Activated CD8-positive, alpha-beta memory T cell treated with anti-CD3 and anti-CD28 coated beads for 36 hours (primary cell): ENCODE results near the gene CERKL. TPM values are rescaled to one million over a fixed set of nuclear protein-coding genes. Genes with fewer than 3 reads are reported as not detected.

Source experiments
- CTCF ChIA-PET: fragments of 350-600 bp; sonication (Branson Sonifier 250); formaldehyde crosslinking; loops from one replicate; lab custom pipeline; 2021; ENCODE audit warnings: antibody characterized with exemption; lab: Charles Lee
- POLR2A ChIA-PET: fragments of 350-600 bp; sonication (Branson Sonifier 250); formaldehyde crosslinking; loops from one replicate; lab custom pipeline; 2021; ENCODE audit warnings: antibody characterized with exemption; lab: Charles Lee
- total RNA-seq, 2 experiments: library from RNA; stranded (reverse); gene quantifications; one replicate each; pipeline ENCODE4 v1.2.3, GENCODE V29; 2021

The CERKL gene
- total RNA-seq, 2 experiments from 2014 or later = not detected

DNA sequence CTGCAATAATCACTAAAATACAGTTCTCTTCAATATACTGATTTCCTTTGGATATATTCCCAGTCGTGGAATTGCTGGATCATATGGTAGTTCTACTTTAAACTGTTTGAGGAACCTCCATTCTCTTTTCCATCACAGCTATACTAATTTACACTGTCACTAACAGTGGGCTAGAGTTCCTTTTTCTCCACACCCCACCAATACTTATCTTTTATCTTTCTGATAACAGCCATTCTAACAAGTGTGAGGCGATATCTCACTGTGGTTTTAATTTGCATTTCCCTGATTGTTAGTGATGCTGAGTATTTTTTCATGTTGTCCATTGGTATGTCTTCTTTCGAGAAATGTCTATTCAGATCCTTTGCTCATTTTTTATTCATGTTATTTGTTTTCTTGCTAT, 68.4 kb downstream of the CERKL start:
- ChIA-PET CTCF (no interaction called here), POLR2A (no interaction called here)

GRCh38 chr2:181586569-181587081, 70.3 kb downstream of the CERKL start:
- CTCF ChIA-PET = interaction anchor here (1.0 kb wide), 1 partner anchor 20 kb away, joined by 3 read pairs; no protein-coding TSS in a partner anchor
- POLR2A ChIA-PET = no interaction called here

DNA sequence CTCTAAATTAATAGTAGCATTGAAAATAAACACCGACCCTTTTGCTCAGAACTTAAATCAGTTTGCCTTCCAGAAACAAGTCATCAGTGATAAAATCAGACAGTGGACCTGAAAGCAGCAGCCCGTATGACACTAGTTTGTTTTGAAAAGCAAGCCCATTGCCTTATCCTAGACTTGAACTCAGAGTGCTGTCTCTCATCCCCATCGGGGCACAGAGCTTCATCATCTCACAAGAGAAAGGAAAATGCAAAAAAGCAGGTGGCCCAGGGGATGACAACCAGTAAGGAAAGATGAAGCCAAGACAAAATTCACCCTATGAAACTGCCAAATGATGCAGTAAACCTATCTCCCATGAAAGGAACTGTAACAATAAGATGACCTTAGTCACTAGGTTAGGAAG, 71.2 kb downstream of the CERKL start:
- ChIA-PET CTCF (no interaction called here), POLR2A (no interaction called here)

GRCh38 chr2:181581534-181581933, 75.4 kb downstream of the CERKL start:
- POLR2A ChIA-PET = no interaction called here
- CTCF ChIA-PET = no interaction called here

- CTCF ChIA-PET = no interaction called here
- POLR2A ChIA-PET = no interaction called here
Measured at GRCh38 chr2:181578829-181579228, 78.1 kb downstream of the CERKL start.

GRCh38 chr2:181576431-181576830, 80.5 kb downstream of the CERKL start:
- CTCF ChIA-PET = no interaction called here
- POLR2A ChIA-PET = no interaction called here

DNA sequence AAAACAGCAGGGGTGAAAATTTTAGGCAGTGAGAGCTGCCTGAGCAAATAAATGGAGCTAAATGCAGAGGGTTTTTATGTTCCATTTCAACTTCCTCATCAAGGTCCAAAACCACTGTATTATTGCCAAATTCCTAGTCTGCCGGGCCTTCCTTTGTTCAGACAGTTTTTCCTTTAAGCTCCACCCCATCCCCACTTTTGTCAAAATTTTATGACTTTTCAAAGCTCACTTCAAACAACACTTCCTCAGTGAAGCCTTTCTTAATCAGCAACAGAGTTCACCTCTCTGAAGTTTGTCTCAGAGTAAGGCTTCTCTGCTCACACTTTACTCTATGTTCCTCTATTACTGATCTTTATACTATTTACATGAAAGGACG, 81.3 kb downstream of the CERKL start:
- ChIA-PET POLR2A (no interaction called here), CTCF (no interaction called here)

DNA sequence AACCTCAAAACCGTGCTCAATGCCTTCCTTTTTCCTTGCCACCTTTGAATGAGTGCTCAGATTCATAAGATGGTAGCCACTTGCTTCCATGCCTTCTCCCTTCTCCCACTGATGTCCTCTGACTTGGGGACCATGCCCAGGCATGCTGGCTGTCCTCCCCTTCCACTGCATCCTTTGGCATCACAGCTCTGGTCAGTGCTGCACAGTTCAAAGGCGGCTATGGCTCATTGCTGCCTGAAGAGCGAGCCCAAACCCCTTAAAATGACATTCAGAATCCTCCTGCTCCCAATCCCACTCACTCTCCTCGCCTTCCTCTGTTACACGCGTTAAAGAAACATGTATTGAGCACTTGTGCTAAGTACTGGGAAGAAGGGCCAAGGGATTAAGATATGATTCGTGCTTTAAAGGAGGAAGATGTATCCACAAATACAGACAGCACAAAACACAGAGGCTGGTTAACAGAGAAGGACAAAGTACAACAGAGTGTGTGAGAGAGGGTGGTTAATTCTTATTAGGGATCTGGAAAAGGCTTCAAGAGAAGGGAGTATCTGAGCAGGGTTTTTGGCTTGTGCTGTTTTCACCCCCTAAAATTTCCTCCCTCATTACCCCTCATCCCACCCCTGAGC, 81.8 kb downstream of the CERKL start:
- POLR2A ChIA-PET = no interaction called here

GRCh38 chr2:181574321-181574720, 82.6 kb downstream of the CERKL start:
- CTCF ChIA-PET = no interaction called here
- POLR2A ChIA-PET = no interaction called here

More for the DNA sequence above, 81.8 kb downstream of the CERKL start:
- CTCF ChIA-PET = no interaction called here

GRCh38 chr2:181573140-181573736, 83.7 kb downstream of the CERKL start:
- ChIA-PET POLR2A (no interaction called here), CTCF (no interaction called here)

GRCh38 chr2:181570833-181571661, 85.9 kb downstream of the CERKL start:
- ChIA-PET CTCF (no interaction called here), POLR2A (no interaction called here)

DNA sequence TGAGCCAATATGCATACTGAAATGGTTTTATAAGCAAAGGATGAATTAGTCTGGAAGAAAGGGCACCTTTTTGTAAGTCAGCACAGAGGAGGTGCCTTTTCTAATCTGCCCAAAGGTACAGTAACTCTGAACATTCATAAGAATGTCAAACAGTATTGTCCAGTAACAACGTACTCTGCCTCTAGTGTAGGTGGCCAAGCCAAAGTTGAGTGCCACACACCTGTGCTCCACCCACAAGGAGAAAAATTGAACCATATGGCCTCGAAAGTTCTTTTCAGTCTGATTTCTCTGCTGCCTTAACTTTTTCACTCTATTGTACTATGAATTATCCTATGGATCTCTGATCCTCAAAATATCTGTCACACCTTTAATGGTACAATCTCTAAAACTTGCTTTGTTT, 86.8 kb downstream of the CERKL start:
- ChIA-PET CTCF (no interaction called here), POLR2A (no interaction called here)

DNA sequence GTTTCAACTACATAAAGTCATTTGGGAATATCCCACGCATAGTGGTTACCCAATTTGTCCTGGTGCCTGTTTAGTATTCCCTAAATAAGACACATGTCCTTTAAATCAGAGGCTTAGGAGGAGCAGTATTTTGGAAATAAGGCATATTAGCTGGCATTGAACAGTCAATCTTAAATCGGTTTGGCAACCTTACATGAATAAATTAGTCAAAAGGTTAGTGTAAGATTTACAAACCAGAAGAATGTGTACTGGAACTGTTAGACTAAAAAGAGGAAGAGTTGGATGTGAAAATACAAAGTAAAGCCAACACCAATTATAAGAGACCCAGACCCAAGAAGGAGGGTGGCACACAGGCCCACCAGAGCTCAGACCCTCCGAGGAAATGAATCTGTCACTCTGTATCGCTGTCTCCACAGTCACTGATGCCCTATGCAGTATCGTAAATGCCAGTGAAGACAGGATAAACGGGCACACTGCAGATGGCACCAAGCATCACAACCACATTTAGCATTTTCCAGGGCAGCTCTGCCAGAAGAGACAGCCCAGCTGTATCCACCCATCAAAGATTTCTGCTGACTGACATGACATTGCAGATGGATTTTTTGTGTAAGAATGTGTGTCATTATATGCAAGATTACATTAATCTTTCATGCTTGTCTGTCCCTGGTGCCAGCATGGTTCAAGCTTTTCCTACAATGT, 90.4 kb downstream of the CERKL start:
- POLR2A ChIA-PET = no interaction called here

GRCh38 chr2:181563101-181563692, 93.7 kb downstream of the CERKL start:
- CTCF ChIA-PET = no interaction called here

More for the DNA sequence above, 90.4 kb downstream of the CERKL start:
- CTCF ChIA-PET = interaction anchor here (1.3 kb wide), 1 partner anchor 20 kb away, joined by 3 read pairs; no protein-coding TSS in a partner anchor

GRCh38 chr2:181558371-181558770, 98.5 kb downstream of the CERKL start:
- ChIA-PET CTCF (no interaction called here), POLR2A (no interaction called here)

More at GRCh38 chr2:181563101-181563692, 93.7 kb downstream of the CERKL start:
- POLR2A ChIA-PET = no interaction called here

DNA sequence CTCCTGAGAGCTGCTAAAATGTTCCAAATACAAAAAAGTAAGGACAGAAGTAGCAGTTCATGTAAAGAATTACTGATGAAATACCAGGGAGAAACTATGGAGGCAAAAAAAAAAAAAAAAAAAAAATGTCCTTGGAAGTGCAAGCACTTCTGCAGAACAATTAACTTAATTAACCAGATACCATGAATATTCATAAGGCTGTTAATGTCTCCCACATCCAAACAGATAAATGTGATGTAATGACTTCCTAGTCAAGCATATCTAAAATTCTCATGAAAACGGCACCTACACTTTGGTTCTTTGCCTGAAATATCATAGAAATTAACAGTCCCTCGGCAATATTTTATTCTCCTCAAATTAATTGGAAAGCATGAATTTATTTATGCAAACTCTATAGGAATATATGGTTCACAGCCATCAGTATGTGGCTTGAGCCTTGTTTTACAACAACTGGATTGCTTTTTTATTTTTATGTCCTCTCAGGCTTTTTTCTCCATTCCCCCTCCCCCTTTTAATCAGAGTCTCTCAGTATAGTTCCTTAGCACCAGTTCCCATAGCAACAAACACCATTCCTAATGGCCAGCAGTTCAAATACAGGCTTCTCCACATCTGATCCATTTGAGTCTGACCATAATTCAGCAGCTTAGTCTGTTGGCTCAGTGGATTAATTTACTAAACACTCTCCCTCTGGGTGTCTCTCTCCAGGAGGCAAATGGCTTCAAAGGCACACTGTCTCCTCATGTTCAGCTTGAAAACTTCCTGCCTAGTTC, 102.7 kb downstream of the CERKL start:
- CTCF ChIA-PET = no interaction called here
- POLR2A ChIA-PET = no interaction called here

DNA sequence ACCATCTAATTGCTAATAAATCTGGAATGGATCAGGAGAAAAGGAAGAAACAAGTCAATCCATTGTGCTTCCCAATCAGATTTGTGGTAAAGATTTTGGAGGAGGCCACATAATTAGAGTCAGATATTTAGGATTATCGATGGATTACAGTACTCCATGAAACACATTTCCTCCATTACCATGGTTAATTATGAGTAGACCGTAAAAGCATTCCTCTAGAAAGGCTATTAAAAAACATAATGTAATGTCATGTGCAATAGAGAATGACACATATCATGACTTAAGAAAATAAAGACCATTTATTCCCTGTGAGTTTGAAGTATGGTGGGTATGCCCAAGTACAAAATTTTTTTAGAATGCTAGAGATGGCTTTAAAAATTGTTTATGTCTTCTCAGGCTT, 103.7 kb downstream of the CERKL start:
- ChIA-PET POLR2A (no interaction called here), CTCF (no interaction called here)

DNA sequence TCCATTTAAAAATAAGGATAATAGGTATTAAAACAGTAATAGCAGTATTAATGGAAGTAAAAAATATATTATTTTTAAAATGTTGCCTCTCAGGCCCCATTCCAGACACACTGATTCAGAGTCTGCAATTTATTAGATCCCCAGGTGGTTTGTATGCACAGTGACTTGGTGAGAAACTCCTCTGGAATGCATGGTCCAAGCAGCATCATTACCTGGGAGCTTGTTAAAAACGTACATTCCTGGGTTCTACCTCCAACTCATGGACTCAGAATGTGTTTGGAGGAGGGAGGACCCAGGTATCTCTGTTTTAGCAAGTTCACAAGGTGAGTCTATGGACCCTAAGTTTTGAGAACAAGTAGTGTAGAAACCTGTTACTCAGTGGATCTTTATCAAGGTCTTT, 104.1 kb downstream of the CERKL start:
- ChIA-PET CTCF (no interaction called here), POLR2A (no interaction called here)

GRCh38 chr2:181546086-181546485, 110.8 kb downstream of the CERKL start:
- ChIA-PET POLR2A (no interaction called here), CTCF (no interaction called here)
